ENCODE measurements around the gene LCMT1. TPM values are rescaled to one million over a fixed set of nuclear protein-coding genes. Genes with fewer than 3 reads are reported as not detected.
A peak's percentile ranks its signal among the peaks of the same experiment; 100 is the strongest.
"Not testable (repeated sequence)": the region's sequence is repeated elsewhere in the genome, so short reads cannot be mapped to it uniquely, and the experiment has no call there.

Gene LCMT1
- polyA plus RNA-seq, 1 donor, result 38.8 TPM

DNA sequence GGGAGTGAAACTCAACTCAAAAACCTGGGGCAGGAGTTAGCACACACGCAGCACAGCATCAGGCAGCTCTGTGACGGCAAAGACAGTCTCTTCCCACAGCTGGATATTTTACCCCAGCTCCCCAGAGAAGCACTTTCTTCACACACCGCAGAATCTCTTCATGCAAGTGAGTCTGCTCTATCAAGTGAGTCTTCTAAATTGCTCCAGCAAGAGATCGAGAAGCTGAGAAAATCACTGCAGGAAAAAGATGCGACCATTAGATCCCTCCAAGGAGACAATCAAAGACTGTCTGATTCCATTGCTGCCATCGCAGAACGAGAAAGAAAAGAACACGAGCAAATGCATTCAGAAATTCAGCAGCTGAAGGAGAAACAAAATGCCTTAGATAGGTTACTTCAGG is 16.9 kb upstream of the LCMT1 start:
- no peak for DNase-seq (ENCODE audit: low read depth)

- DNase-seq (ENCODE audit: low read depth), result no peak
Measured at GRCh38 chr16:25095636-25096035, 15.9 kb upstream of the LCMT1 start.

DNA sequence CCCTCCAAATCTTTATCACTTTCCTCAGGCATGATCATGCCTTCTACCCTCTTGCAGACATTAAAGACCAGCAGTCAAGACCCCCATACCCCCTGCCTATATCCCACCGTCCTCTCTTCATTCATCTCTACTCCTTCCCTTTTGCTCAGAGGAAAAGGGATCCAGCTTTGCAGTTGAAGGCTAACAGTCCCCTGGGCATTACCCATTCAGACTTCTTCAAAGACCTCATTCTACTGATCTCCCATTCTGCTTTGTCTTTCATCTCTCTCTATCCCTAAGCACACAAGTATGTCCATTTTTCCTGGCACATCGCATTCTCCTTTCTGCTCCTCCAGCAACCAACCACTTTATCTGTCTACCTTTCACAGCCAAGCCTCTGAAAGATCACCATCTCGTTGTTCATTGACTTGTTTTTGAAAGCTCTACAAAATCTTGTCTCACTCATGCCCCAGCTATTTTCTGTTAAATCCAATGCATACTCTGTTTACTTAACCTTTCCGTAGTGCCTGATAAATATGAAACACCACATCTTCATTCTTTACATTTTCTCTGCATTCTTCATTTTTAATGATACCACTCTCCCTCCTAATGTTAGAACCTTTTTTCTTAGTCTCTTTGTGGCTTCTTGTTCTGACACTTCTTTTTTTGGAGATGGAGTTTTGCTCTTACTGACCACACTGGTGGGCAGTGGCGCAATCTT is 14.1 kb upstream of the LCMT1 start:
- DNase-seq (ENCODE audit: low read depth), result no peak

DNA sequence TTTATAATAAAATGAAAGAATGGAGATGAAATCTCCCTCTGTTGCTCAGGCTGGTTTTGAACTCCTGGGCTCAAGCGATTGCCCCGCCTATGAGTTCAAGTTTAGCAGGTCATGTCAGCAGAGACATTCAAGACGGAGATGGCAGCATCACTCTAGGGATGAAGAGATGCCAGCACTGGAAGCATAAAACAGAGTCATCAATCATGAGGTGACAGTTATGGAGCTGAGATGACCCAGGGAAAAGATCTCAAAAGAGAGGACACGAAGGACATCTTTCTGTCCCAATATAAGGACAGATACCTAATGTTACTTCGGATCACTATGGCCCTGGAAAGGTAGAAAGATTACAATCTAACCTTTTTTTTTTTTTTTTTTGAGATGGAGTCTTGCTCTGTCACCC is 11.0 kb upstream of the LCMT1 start:
- DNase-seq (ENCODE audit: low read depth), result no peak

DNA sequence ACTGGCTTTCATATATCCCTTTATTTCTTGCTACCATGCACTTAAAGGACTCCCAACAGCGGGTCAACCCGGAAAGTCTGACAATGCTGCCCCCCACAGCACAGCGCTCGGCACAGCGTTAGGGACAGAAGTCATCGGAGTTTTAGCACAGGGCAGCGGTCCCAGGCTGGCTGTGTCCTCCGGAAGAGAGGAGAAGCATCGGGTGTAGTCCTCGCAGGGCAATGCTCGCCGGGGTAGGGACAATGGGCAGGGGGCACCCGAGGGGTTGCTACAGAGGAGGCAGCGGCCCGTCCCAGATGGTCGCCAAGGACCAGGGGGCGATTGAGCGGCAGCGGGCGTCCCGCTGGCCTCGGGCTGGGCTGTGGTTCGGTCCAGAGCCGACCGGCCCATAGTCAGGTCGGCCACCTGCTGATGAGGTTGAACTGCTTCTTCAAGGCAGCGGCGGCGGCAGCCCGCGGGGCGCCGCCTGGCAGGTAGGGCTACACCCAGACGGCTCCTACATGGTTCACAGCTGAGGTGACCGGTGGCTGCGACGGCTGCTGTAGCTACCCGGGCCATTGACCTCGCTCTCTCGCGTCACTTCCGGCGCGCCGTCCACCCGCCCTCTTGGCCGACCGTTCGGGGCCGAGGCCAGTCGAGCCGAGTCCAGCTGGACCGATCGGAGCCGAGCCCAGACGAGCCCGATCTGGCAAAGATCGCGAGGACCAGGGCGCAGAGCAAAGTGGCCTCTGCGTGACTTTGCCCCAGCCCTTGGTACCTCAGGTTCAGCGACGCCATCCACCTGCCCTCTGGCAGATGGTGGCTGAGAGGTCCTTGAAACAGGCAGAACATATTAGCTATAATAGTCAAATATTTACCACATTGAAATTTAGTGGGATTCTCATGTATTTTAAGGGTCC is 4.7 kb upstream of the LCMT1 start:
- DNase-seq (ENCODE audit: low read depth), result peak; percentile 56

DNA sequence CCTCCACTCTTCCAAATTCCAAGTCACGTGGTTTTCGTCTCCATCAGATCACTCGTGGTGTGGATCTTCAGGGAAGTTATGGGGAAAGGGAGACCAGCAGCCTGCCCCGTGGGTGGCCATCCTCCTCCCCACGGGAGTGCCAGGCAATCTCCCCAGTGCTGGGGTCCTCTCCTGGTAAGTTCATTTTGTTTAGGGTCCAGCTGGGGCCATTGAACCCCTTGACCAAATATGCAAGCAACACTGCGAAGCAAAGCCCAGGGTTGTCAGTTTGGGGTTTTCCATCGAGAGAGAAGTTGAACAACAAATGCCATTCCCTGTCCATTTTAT is 4.1 kb upstream of the LCMT1 start:
- no peak for DNase-seq (ENCODE audit: low read depth)

DNA sequence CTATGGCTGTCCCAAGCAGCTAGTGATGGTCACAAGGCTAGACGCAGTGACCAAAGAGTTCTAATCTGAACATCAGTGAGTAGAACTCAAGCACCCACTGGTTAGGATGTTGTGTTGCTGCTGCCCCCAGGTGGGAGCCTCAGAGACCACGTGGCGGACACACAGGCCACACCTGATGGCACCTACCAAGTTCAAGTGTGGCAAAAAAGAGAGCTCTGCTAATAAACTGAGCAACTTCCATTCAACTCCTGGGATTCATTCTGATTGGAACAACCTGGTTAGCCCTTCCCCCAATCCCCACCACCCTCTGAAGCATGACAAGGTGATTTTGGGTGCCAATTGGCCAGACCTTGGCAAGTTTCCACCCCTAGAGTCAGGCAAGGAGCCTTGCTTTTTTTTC is 3.5 kb upstream of the LCMT1 start:
- no peak for DNase-seq (ENCODE audit: low read depth)

GRCh38 chr16:25109643-25110042 is 1.9 kb upstream of the LCMT1 start:
- DNase-seq (ENCODE audit: low read depth), result no peak

DNA sequence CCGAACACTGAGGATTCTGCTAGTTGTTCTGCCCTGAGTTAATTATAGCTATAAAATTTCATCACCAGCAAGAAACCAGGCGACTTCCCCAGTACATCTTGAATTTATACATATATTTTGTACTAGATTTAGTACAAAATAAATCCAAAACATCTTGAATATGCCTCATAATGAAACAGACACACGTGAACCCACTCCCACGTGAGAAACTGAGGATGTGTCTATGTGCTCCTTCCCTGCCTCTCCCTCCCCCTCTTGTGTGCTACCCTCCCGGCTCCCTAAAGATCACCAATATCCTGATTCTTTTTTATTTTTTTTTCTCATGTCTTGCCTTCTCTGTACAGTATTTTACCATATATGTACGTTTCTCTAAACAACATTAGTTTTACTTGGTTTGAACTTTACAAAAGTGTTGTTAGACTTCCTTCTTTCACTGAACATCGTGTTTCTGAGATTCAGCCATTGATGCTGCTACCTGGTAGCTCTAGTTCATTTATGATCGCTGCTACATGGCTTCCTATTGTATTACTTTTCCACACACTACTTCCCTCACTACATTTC is 1.1 kb upstream of the LCMT1 start:
- DNase-seq (ENCODE audit: low read depth), result no peak

DNA sequence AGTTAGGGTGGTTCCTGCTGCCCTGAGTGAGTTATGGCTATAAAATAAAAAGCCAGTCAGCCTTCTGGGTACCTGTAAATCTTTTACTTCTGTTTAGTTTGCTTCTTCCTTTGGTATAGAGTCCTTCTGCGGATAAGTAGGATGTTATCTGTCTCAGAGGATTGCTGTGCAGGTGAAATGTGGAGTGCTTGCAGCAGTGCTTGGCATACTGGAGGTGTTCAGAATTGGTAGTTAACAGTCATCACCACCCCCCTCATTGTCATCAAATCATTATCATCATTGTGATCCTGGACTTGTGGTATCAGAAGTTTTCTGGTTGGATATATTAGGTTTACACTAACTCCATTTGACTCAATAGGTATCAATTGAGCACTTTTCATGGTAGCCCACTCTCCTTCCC is 2.6 kb downstream of the LCMT1 start:
- DNase-seq (ENCODE audit: low read depth), result no peak

DNA sequence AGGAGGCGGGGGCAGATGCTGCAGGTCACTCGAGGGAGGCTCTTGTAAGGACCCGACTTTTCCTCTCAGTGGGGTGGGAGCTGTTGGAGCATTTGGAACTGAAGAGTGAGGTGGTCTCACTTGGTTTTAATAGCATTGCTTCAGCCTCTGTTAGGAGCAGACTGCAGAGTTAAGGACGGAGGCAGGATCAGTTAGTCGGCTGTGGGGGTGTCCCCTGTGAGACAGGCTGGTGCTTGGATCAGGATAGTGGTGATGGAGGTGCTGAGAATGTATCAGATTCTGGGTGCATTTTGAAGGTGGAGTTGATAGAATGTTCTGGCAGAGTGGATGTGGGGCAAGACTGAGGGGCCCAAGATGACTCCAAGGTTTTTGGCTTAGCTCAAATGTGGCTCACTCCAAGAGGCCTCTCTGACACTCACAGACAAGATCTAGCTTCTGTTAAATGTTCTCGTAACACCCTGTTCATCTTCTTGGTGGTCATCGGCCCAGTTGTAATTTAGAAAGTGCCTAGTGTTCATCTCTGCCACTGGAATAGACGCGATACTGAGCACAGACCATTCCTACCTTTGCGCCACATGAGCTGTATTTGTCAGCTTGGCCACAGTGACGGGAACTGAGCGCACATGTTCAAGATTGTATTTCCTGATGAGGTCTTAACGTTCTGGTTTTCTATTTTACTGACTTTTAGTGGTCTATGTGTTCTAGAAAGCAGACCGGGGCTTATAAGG is 7.5 kb downstream of the LCMT1 start:
- no peak for DNase-seq (ENCODE audit: low read depth)

DNA sequence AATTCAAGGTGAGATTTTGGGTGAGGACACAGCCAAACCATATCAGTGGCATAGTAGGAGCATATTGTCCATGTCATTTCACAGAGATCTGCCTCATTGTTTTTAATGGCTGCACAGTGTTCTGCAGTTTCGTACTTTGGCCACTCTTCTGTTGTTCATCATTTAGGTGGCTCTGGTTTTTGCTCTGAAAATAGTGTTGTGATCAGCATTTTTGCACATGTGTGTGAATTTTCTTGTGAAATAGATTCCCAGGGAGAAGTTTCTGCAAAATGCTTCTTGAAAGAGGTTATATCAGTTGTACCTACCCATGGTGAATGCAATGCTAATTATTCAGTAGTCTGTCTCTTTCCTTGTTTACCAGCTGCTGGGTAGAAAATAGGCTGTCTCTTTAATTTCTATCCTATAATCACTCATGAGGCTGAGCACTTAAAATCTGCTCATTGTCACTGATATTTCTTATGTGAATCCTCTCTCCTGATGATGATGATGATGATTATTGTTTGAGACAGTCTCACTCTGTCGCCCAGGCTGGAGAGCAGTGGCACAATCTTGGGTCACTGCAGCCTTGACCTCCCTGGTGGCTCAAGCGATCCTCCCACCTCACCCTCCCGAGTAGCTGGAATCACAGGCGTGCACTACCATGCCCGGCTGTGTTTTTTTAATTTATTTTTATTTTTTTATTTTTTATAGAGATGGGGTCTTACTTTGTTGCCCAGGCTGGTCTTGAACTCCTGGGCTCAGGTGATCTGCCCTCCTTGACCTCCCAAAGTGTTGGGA is 10.5 kb downstream of the LCMT1 start:
- DNase-seq (ENCODE audit: low read depth), result no peak

GRCh38 chr16:25124503-25124902 is 13.0 kb downstream of the LCMT1 start:
- no peak for DNase-seq (ENCODE audit: low read depth)

DNA sequence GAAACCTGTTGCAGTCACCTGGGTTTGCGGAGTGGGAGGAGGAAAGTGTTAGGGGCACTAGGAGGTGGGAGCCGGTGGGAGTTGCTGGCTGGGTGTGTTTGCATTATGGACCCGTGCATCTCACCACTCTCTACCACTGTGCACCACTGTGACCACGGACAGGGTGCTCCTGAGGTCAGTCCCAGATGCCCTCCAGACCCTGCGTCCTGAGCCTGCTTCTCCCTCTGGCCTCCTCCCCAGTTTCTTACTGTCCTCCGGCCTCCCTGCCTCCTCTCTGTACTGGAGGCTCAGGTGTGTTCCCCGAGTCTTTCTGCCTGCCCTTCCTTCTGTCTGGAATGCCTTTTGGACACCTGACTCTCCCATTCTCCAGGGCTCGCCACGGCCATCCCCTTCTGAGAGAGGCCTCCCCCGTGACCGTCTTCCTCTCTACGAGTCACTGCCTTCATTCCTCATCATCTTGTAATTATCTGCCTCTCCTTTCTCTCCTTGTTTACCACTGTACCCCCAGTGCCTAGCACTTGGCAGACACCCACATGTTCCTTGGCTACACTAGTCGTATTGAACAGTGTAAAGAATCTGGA is 14.6 kb downstream of the LCMT1 start:
- not testable (repeated sequence) for DNase-seq (ENCODE audit: low read depth)

DNA sequence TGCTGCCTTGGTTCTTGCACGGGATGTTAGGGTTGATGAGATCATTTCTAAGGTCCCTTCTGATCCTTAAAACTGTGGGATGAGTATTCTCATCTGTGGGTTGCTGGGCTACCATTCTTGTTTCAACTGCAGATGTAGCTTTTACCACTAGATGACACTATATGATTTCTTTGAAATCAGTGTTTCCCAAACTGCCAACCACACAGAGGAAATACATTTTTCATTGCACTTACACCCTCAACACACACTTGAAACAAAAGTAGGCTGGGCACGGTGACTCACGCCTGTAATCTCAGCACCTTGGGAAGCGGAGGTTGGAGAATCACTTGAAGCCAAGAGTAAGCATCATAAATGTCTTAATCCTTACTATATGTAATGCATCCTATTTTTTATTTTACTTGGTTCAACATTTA is 15.3 kb downstream of the LCMT1 start:
- DNase-seq (ENCODE audit: low read depth), result no peak

- DNase-seq (ENCODE audit: low read depth), result not testable (repeated sequence)
Measured at GRCh38 chr16:25132751-25133150, 21.2 kb downstream of the LCMT1 start.

- no peak for DNase-seq (ENCODE audit: low read depth)
Measured at GRCh38 chr16:25134166-25134700, 22.7 kb downstream of the LCMT1 start.

DNA sequence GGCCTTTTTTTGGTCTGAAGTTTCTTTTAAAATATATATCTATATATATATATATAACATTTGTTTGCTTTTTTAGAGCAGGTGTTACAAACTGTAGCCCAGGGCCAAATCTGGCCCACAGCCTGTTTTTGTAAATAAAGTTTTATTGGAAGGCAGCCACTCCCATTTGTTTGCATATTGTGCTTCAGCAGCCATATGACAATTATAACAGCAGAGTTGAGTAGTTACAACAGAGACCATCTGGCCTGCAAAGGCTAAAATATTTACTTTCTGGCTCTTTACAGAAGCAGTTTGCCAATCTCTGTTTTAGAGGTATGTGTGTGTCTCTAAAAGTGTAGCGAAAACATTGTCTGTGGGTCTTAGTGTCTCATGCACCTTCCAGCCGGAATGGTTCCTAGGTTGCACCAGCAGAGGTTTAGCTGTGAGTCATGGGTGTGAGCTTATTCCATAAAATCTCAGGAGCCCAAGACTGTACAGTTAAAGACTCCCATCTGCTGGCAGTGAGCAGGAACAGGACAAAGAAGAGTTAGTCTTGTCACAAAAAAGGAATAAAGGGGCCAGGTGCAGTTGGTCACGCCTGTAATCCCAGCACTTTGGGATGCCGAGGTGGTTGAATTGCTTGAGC is 23.8 kb downstream of the LCMT1 start:
- no peak for DNase-seq (ENCODE audit: low read depth)

- no peak for DNase-seq (ENCODE audit: low read depth)
Measured at GRCh38 chr16:25138130-25138529, 26.6 kb downstream of the LCMT1 start.

- no peak for DNase-seq (ENCODE audit: low read depth)
Measured at GRCh38 chr16:25140459-25140858, 28.9 kb downstream of the LCMT1 start.
